Measurements from ENCODE around the gene ANGPTL2.

Gene ANGPTL2

DNA sequence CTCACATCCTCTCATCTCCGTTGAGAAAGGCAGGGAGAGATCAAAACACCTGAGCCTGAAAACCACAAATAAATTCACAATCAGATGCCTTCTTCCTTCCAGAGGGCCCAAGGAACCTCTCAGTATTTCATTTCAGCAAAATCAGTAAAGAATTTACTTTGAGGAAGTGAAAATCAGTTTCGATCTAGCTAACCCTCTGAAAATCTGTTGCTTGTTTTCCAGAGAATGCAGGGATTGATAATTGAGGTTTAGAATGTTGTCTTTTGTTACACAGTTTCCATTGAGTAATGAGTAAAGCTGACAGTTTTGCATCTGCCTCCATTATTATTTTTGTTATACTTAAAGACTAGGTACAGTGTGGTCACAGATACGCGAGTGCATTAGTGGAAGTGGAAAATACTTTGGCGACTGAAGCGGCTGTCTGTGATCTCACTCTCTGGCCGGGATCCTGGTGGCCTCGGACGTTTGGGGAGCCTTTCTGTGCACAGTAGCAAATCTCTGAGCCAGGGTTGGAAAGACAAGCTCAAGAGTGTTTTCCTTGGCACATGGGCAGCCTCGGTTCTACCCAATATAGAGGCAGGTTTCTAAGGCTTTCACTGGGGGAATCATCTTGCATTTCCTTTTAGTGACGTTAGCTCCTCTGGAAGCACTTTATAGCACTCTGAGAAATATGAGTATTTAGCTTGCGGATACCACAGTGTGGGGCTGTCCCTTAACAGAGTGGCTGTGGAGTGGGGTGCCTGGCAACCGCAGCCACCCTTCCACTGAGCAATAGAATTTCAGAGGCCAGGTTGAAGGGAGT, 32.2 kb upstream of the ANGPTL2 start (continued):
- TF ChIP-seq, protein P1, sequence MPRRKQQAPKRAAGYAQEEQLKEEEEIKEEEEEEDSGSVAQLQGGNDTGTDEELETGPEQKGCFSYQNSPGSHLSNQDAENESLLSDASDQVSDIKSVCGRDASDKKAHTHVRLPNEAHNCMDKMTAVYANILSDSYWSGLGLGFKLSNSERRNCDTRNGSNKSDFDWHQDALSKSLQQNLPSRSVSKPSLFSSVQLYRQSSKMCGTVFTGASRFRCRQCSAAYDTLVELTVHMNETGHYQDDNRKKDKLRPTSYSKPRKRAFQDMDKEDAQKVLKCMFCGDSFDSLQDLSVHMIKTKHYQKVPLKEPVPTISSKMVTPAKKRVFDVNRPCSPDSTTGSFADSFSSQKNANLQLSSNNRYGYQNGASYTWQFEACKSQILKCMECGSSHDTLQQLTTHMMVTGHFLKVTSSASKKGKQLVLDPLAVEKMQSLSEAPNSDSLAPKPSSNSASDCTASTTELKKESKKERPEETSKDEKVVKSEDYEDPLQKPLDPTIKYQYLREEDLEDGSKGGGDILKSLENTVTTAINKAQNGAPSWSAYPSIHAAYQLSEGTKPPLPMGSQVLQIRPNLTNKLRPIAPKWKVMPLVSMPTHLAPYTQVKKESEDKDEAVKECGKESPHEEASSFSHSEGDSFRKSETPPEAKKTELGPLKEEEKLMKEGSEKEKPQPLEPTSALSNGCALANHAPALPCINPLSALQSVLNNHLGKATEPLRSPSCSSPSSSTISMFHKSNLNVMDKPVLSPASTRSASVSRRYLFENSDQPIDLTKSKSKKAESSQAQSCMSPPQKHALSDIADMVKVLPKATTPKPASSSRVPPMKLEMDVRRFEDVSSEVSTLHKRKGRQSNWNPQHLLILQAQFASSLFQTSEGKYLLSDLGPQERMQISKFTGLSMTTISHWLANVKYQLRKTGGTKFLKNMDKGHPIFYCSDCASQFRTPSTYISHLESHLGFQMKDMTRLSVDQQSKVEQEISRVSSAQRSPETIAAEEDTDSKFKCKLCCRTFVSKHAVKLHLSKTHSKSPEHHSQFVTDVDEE (CRISPR knock-in tag; IDR thresholded peaks at IDR 0.05): no peak
- TF ChIP-seq ZFP3 (CRISPR knock-in tag; IDR thresholded peaks at IDR 0.05) (no peak), ZFP30 (CRISPR knock-in tag; IDR thresholded peaks at IDR 0.05) (no peak)

DNA sequence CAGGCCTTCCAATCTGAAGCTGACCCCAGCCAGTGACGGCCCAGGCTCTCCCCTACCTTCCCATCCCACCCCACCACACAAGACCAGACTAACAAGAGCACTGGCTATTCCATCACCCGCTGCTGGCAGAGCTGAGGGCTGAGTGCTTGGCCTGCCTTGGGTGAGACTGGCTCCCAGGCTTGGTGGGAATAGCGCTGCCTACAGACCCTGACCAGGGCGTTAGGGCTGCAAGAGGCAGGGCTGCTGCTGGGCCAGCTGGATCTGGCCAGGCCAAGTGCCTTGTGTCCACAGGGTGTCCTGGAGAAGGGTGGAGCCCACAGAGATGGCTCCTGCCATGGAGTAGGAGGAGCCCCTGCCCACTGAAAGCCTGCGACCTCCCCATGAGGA, 31.6 kb upstream of the ANGPTL2 start:
- TF ChIP-seq ISL1 (CRISPR knock-in tag; IDR thresholded peaks at IDR 0.05) (no peak), ARNTL (CRISPR knock-in tag; IDR thresholded peaks at IDR 0.05; ENCODE audit: borderline replicate concordance, low read depth) (no peak), CSDC2 (CRISPR knock-in tag; IDR thresholded peaks at IDR 0.05) (no peak), ZFP3 (CRISPR knock-in tag; IDR thresholded peaks at IDR 0.05) (no peak), ZNF565 (CRISPR knock-in tag; conservative IDR thresholded peaks at IDR 0.05; ENCODE audit: low read depth) (no peak), TCF4 (CRISPR knock-in tag; IDR thresholded peaks at IDR 0.05; ENCODE audit: borderline replicate concordance) (no peak), PPARA (CRISPR knock-in tag; IDR thresholded peaks at IDR 0.05; ENCODE audit: borderline replicate concordance) (no peak), SNAI2 (CRISPR knock-in tag; IDR thresholded peaks at IDR 0.05) (no peak), TOX (CRISPR knock-in tag; IDR thresholded peaks at IDR 0.05; ENCODE audit: borderline replicate concordance) (no peak), ZC3H10 (CRISPR knock-in tag; IDR thresholded peaks at IDR 0.05) (no peak)
- TF ChIP-seq, protein P2, sequence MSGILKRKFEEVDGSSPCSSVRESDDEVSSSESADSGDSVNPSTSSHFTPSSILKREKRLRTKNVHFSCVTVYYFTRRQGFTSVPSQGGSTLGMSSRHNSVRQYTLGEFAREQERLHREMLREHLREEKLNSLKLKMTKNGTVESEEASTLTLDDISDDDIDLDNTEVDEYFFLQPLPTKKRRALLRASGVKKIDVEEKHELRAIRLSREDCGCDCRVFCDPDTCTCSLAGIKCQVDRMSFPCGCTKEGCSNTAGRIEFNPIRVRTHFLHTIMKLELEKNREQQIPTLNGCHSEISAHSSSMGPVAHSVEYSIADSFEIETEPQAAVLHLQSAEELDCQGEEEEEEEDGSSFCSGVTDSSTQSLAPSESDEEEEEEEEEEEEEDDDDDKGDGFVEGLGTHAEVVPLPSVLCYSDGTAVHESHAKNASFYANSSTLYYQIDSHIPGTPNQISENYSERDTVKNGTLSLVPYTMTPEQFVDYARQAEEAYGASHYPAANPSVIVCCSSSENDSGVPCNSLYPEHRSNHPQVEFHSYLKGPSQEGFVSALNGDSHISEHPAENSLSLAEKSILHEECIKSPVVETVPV (CRISPR knock-in tag; IDR thresholded peaks at IDR 0.05): no peak
- TF ChIP-seq, protein P3, sequence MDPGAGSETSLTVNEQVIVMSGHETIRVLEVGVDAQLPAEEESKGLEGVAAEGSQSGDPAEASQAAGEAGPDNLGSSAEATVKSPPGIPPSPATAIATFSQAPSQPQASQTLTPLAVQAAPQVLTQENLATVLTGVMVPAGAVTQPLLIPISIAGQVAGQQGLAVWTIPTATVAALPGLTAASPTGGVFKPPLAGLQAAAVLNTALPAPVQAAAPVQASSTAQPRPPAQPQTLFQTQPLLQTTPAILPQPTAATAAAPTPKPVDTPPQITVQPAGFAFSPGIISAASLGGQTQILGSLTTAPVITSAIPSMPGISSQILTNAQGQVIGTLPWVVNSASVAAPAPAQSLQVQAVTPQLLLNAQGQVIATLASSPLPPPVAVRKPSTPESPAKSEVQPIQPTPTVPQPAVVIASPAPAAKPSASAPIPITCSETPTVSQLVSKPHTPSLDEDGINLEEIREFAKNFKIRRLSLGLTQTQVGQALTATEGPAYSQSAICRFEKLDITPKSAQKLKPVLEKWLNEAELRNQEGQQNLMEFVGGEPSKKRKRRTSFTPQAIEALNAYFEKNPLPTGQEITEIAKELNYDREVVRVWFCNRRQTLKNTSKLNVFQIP (CRISPR knock-in tag; IDR thresholded peaks at IDR 0.05; ENCODE audit: borderline replicate concordance, low read depth): no peak
- TF ChIP-seq, protein P4, sequence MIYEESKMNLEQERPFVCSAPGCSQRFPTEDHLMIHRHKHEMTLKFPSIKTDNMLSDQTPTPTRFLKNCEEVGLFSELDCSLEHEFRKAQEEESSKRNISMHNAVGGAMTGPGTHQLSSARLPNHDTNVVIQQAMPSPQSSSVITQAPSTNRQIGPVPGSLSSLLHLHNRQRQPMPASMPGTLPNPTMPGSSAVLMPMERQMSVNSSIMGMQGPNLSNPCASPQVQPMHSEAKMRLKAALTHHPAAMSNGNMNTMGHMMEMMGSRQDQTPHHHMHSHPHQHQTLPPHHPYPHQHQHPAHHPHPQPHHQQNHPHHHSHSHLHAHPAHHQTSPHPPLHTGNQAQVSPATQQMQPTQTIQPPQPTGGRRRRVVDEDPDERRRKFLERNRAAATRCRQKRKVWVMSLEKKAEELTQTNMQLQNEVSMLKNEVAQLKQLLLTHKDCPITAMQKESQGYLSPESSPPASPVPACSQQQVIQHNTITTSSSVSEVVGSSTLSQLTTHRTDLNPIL (CRISPR knock-in tag; IDR thresholded peaks at IDR 0.05; ENCODE audit: low read depth): no peak
- no peak for ATAC-seq

DNA sequence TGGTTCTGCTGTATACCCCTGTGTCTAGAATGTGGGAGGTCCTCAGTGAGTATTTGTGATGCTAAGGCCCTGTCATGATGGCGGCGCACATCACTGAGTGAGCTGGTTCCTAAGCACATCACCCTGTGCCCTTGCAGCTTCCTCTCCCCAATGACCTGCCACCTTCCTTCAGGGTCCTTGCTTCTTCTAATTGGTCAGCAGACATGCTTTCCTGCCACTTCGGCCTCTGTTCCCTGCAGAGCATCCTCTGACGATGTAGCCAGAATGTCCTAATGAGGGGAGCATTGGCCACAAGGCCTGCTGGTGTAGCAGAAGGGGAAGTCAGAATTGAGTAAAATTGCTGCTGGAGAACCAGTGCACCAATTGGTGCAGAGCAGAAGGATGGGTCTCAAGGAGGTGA, 31.1 kb upstream of the ANGPTL2 start:
- ATAC-seq: no peak

More for the DNA sequence above, 31.1 kb upstream of the ANGPTL2 start:
- TF ChIP-seq, protein P1 (CRISPR knock-in tag; IDR thresholded peaks at IDR 0.05): no peak
- no peak for TF ChIP-seq ZNF8 (CRISPR knock-in tag; IDR thresholded peaks at IDR 0.05)
- TF ChIP-seq, protein P2 (CRISPR knock-in tag; IDR thresholded peaks at IDR 0.05): no peak
